PC-9 (cell line): Measurements from ENCODE around the gene SREK1. TPM values are rescaled to one million over a fixed set of nuclear protein-coding genes. Genes with fewer than 3 reads are reported as not detected.
"Not testable (repeated sequence)": the region's sequence is repeated elsewhere in the genome, so short reads cannot be mapped to it uniquely, and the experiment has no call there.

ENCODE experiments used
- BruUV-seq: library from RNA; stranded (reverse); fragments of 400-500 nt; replicated peaks from 2 replicates; lab custom pipeline; 2021; lab: Mats Ljungman, UMichigan
- CTCF ChIA-PET: fragments of 300-600 bp; sonication (Branson Sonifier 250); formaldehyde crosslinking; loops from one replicate; lab custom pipeline; 2022; ENCODE audit warnings: antibody characterized with exemption; lab: Charles Lee
- POLR2A ChIA-PET: fragments of 300-600 bp; sonication (Branson Sonifier 250); formaldehyde crosslinking; loops from one replicate; lab custom pipeline; 2022; ENCODE audit warnings: antibody characterized with exemption; ENCODE audit not compliant: unreplicated experiment; lab: Charles Lee
- DNase-seq, 2 experiments: peaks; one replicate each; pipeline versions ENCODE4 v3.0.0 to v3.0.0-alpha.2; 2015 to 2022; ENCODE audit warnings: mixed read lengths in 1 of 2
- H2AFZ ChIP-seq: fragments of 200-600 bp; sonication (generic); 2 replicates; pipeline ENCODE4 v1.8.1; 2017; ENCODE audit warnings: antibody characterized with exemption
- H3F3A ChIP-seq: fragments of 200-600 bp; sonication (generic); 2 replicates; pipeline ENCODE4 v1.8.1; 2017; ENCODE audit warnings: antibody characterized with exemption, mild to moderate bottlenecking, low read depth; ENCODE audit not compliant: insufficient read depth
- H3K27ac ChIP-seq: fragments of 200-600 bp; sonication (generic); 2 replicates; pipeline ENCODE4 v1.6.1; 2016; ENCODE audit warnings: mixed run types
- H3K27me3 ChIP-seq: fragments of 200-600 bp; sonication (generic); 2 replicates; pipeline ENCODE4 v1.6.1; 2016; ENCODE audit warnings: low read depth, mixed run types; ENCODE audit not compliant: insufficient read depth
- H3K36me3 ChIP-seq: fragments of 200-600 bp; sonication (generic); 2 replicates; pipeline ENCODE4 v1.6.1; 2016; ENCODE audit warnings: low read depth, mixed run types
- H3K4me1 ChIP-seq: fragments of 200-600 bp; sonication (generic); replicated peaks from 2 replicates; pipeline ENCODE4 v1.6.1; 2016; ENCODE audit warnings: mixed run types; ENCODE audit not compliant: insufficient read depth
- H3K4me2 ChIP-seq: fragments of 200-600 bp; sonication (generic); 2 replicates; pipeline ENCODE4 v1.6.1; 2017; ENCODE audit warnings: mixed run types
- H3K4me3 ChIP-seq: fragments of 200-600 bp; sonication (generic); 2 replicates; pipeline ENCODE4 v1.6.1; 2016; ENCODE audit warnings: mixed run types
- H3K79me2 ChIP-seq: fragments of 200-600 bp; sonication (generic); 2 replicates; pipeline ENCODE4 v1.6.1; 2017; ENCODE audit warnings: low read depth, mixed run types
- H3K9me2 ChIP-seq: fragments of 200-600 bp; sonication (generic); 2 replicates; pipeline ENCODE4 v1.8.1; 2017; ENCODE audit warnings: mild to moderate bottlenecking; ENCODE audit not compliant: insufficient read depth
- H3K9me3 ChIP-seq: fragments of 200-600 bp; sonication (generic); 2 replicates; pipeline ENCODE4 v1.8.1; 2016; ENCODE audit warnings: low read depth; ENCODE audit not compliant: insufficient read depth
- H4K20me1 ChIP-seq: fragments of 200-600 bp; sonication (generic); 2 replicates; pipeline ENCODE4 v1.8.1; 2017; ENCODE audit not compliant: insufficient read depth
- EZH2 ChIP-seq: fragments of 200-600 bp; sonication (generic); IDR thresholded peaks from 2 replicates; pipeline ENCODE4 v1.8.0; 2017; ENCODE audit warnings: antibody characterized with exemption, low read depth
- intact Hi-C: fragments of 100-400 bp; cut with micrococcal nuclease; formaldehyde crosslinking; loops from one replicate; pipeline ENCODE4 v1.10.0; 2022; ENCODE audit not compliant: unreplicated experiment
- total RNA-seq: library from RNA; stranded (reverse); gene quantifications from 2 replicates; pipeline ENCODE4 v1.2.3, GENCODE V29; 2021
- TF ChIP-seq, protein P1 (sequence below): fragments of 200-600 bp; sonication (generic); conservative IDR thresholded peaks from 2 replicates; pipeline ENCODE4 v1.6.1; 2017; ENCODE audit warnings: mixed run types, antibody characterized with exemption, mild to moderate bottlenecking, moderate library complexity

Gene SREK1
- total RNA-seq, 1 experiment from 2014 or later = 73.8 TPM

- Histone ChIP-seq H2AFZ (no peak overlapping the region), H3K27ac (peak overlapping the region; percentile 37), H3K4me3 (no peak overlapping the region), H4K20me1 (no peaks in the 10 kb centered on the region), H3F3A (peaks cover 20% of the 10 kb centered on the region; the same call in 1 of the 2 replicates), H3K9me3 (no peaks in the 10 kb centered on the region), H3K4me1 (peaks cover 24% of the 10 kb centered on the region), H3K9me2 (no peaks in the 10 kb centered on the region), H3K4me2 (0 out of 2 replicates have a peak overlapping the region, but pooled peaks have one; percentile 12), H3K79me2 (no peaks in the 10 kb centered on the region), H3K27me3 (no peaks in the 10 kb centered on the region), H3K36me3 (no peaks in the 10 kb centered on the region)
- intact Hi-C loops = loop anchor here (1.0 kb wide), 2 partner anchors 11 to 35 kb away; no protein-coding TSS in a partner anchor
- no TSS peak for BruUV-seq
- TF ChIP-seq EZH2 = no peak
- TF ChIP-seq, protein P1, sequence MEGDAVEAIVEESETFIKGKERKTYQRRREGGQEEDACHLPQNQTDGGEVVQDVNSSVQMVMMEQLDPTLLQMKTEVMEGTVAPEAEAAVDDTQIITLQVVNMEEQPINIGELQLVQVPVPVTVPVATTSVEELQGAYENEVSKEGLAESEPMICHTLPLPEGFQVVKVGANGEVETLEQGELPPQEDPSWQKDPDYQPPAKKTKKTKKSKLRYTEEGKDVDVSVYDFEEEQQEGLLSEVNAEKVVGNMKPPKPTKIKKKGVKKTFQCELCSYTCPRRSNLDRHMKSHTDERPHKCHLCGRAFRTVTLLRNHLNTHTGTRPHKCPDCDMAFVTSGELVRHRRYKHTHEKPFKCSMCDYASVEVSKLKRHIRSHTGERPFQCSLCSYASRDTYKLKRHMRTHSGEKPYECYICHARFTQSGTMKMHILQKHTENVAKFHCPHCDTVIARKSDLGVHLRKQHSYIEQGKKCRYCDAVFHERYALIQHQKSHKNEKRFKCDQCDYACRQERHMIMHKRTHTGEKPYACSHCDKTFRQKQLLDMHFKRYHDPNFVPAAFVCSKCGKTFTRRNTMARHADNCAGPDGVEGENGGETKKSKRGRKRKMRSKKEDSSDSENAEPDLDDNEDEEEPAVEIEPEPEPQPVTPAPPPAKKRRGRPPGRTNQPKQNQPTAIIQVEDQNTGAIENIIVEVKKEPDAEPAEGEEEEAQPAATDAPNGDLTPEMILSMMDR = no peak
- POLR2A ChIA-PET = no interaction called here
- DNase-seq = no peak
- CTCF ChIA-PET = no interaction called here
These were observed 65.7 kb downstream of the SREK1 start for GRCh38 chr5:66209794-66210193.

DNA sequence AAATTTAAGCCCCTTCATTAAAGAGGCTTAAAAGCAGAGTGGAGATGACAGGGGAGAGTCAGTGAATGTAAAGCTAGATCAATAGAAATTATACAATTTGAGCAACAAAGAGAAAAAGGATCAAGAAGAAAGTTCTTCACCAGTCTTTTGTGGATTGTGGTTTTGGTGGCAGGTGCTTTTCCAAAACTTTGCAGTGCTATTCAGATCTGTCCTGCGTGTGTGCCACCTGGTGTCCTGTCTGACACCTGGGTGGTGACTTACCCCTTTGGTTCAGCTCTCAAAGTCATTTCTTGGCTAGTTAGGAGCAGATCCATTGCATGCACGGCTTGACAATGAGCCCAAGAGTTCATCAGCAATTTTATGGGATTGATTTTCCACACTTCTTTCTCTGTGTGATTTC lies 69.4 kb downstream of the SREK1 start:
- no peaks in the 10 kb centered on the region for H3K79me2 ChIP-seq
- H3K9me2 ChIP-seq = no peaks in the 10 kb centered on the region
- peaks cover 14% of the 10 kb centered on the region for H3K4me1 ChIP-seq
- intact Hi-C loops = no loop called here
- H3K4me3 ChIP-seq = no peak overlapping the region
- no peak overlapping the region for H3K27ac ChIP-seq
- H3K4me2 ChIP-seq = no peak overlapping the region
- peaks cover 14% of the 10 kb centered on the region; the same call in 1 of the 2 replicates for H3F3A ChIP-seq
- no peak for DNase-seq
- H3K27me3 ChIP-seq = no peaks in the 10 kb centered on the region
- no peaks in the 10 kb centered on the region for H3K36me3 ChIP-seq
- H4K20me1 ChIP-seq = no peaks in the 10 kb centered on the region
- no peaks in the 10 kb centered on the region for H3K9me3 ChIP-seq
- POLR2A ChIA-PET = no interaction called here
- H2AFZ ChIP-seq = no peak overlapping the region
- TF ChIP-seq, protein P1 = no peak
- no peak for TF ChIP-seq EZH2
- CTCF ChIA-PET = no interaction called here
- no TSS peak for BruUV-seq

GRCh38 chr5:66222455-66222854 lies 78.4 kb downstream of the SREK1 start:
- no TSS peak for BruUV-seq
- H3K9me2 ChIP-seq = no peaks in the 10 kb centered on the region
- no peak for TF ChIP-seq EZH2
- TF ChIP-seq, protein P1 = no peak
- H3K27me3 ChIP-seq = no peaks in the 10 kb centered on the region
- H3F3A ChIP-seq = peaks cover 8% of the 10 kb centered on the region; the same call in 1 of the 2 replicates
- ChIA-PET CTCF (interaction anchor here (0.7 kb wide), 1 partner anchor 360 kb away, joined by 3 read pairs; no protein-coding TSS in a partner anchor), POLR2A (no interaction called here)
- no peak overlapping the region for H3K4me3 ChIP-seq
- intact Hi-C loops = no loop called here
- peak overlapping the region; percentile 60 for H3K27ac ChIP-seq
- no peaks in the 10 kb centered on the region for H4K20me1 ChIP-seq
- peaks cover 25% of the 10 kb centered on the region for H3K4me1 ChIP-seq
- H3K9me3 ChIP-seq = no peaks in the 10 kb centered on the region
- no peak overlapping the region for H2AFZ ChIP-seq
- DNase-seq = peak in 1 of 2 experiments; percentile 25
- peak overlapping the region; percentile 47 for H3K4me2 ChIP-seq
- H3K36me3 ChIP-seq = no peaks in the 10 kb centered on the region
- H3K79me2 ChIP-seq = no peaks in the 10 kb centered on the region

GRCh38 chr5:66222896-66223295 lies 78.8 kb downstream of the SREK1 start:
- H3K4me1 ChIP-seq = peaks cover 25% of the 10 kb centered on the region
- H3K27me3 ChIP-seq, H3K9me2 ChIP-seq, intact Hi-C loops, H3F3A ChIP-seq, H2AFZ ChIP-seq, H3K9me3 ChIP-seq, H4K20me1 ChIP-seq, H3K79me2 ChIP-seq, H3K4me3 ChIP-seq, BruUV-seq, H3K36me3 ChIP-seq: not testable (repeated sequence)
- peak; percentile 44 to 51 for DNase-seq
- H3K4me2 ChIP-seq = peak overlapping the region; percentile 47
- ChIA-PET CTCF (interaction anchor here (0.7 kb wide), 1 partner anchor 360 kb away, joined by 3 read pairs; no protein-coding TSS in a partner anchor), POLR2A (interaction anchor here (0.6 kb wide), 1 partner anchor 79 kb away, joined by 5 read pairs; the partner anchor contains the start of gene SREK1)
- H3K27ac ChIP-seq = peak overlapping the region; percentile 60
